ENCODE results near the gene CLMP.

CLMP gene

DNA sequence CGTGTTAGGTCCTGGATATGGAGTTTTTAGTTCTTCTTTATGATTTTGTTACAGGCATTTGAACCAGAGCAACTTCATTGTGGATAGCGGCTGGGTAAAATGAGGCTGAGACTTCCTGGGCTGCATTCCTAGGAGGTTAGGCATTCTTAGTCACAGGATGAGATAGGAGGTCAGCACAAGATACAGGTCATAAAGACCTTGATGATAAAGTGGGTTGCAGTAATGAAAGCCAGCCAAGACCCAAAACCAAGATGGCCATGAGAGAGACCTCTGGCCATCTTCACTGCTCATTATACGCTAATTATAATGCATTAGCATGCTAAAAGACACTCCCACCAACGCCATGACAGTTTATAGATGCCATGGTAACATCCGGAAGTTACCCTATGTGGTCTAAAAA is 23.4 kb upstream of the CLMP start:
- H3K27ac ChIP-seq: no peak overlapping the region
- TF ChIP-seq, protein P1, sequence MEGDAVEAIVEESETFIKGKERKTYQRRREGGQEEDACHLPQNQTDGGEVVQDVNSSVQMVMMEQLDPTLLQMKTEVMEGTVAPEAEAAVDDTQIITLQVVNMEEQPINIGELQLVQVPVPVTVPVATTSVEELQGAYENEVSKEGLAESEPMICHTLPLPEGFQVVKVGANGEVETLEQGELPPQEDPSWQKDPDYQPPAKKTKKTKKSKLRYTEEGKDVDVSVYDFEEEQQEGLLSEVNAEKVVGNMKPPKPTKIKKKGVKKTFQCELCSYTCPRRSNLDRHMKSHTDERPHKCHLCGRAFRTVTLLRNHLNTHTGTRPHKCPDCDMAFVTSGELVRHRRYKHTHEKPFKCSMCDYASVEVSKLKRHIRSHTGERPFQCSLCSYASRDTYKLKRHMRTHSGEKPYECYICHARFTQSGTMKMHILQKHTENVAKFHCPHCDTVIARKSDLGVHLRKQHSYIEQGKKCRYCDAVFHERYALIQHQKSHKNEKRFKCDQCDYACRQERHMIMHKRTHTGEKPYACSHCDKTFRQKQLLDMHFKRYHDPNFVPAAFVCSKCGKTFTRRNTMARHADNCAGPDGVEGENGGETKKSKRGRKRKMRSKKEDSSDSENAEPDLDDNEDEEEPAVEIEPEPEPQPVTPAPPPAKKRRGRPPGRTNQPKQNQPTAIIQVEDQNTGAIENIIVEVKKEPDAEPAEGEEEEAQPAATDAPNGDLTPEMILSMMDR (conservative IDR thresholded peaks at IDR 0.05; ENCODE audit: low read depth): no peak

DNA sequence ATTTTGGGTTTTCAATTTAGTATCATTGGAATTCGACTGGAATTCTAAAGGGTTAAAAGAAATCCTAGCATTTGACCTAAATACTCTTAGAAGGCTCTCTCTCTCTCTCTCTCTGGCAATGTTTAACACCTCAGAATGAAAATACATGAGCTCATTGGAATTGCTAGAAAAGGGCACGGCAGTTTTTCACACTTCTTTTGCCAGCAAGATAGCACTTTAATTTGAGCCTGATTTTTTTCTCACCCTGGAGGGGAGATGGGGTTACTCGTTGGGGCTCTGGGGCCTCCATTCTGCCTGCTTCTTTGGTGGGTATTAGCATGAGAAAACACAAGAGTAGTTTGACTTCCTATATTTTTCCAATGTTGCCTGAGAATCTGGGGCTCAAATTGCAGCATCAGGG is 22.8 kb upstream of the CLMP start:
- POLR2A ChIA-PET (ENCODE audit: low non-redundant PET): no interaction called here
- TF ChIP-seq, protein P1 (conservative IDR thresholded peaks at IDR 0.05; ENCODE audit: low read depth): no peak
- no peak for DNase-seq (ENCODE audit: low spot score)
- H3K27ac ChIP-seq: no peak overlapping the region
- CTCF ChIA-PET: interaction anchor here (0.6 kb wide), 1 partner anchor 65 kb away, joined by 3 read pairs; no protein-coding TSS in a partner anchor

More for the DNA sequence above, 23.4 kb upstream of the CLMP start:
- CTCF ChIA-PET: interaction anchor here (0.6 kb wide), 1 partner anchor 65 kb away, joined by 3 read pairs; no protein-coding TSS in a partner anchor
- POLR2A ChIA-PET (ENCODE audit: low non-redundant PET): no interaction called here
- no peak for DNase-seq (ENCODE audit: low spot score)

DNA sequence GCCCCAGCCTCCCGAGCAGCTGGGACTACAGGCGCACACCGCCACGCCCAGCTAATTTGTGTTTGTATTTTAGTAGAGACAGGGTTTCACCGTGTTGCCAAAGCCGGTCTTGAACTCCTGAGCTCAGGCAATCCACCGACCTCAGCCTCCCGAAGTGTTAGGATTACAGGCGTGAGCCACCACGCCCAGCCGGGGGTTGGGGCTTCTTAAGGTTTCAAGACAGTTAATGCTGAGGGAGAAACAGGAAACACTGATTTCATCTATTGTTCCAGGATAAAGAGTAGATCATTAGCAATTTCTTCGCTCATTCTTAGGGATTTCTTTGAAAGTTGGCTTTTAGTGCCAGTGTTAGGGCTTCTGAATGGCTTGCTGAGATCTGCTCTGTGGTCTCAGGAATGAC is 21.2 kb upstream of the CLMP start:
- ChIA-PET CTCF (no interaction called here), POLR2A (ENCODE audit: low non-redundant PET) (no interaction called here)
- TF ChIP-seq, protein P1 (conservative IDR thresholded peaks at IDR 0.05; ENCODE audit: low read depth): no peak
- no peak overlapping the region for H3K27ac ChIP-seq
- no peak for DNase-seq (ENCODE audit: low spot score)

DNA sequence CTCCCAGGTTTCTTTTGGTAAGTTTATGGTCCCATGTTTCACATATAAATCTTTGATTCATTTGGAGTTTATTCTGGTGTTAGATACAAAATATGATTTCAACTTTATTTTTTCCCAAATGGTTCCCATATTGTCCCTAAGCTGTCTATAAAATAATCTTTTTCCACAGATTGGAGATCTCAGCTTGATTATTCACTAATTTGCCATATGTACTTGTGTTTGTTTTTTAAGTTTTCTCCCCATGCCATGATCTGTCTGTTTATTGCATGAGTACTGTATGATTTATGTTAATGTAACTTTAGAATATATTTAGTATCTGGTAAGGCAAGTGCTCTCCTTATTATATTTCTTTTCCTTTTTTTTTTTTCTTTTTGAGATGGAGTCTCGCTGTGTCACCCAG is 19.9 kb upstream of the CLMP start:
- ChIA-PET POLR2A (ENCODE audit: low non-redundant PET) (no interaction called here), CTCF (interaction anchor here (0.6 kb wide), 1 partner anchor 25 kb away, joined by 5 read pairs; no protein-coding TSS in a partner anchor)
- TF ChIP-seq, protein P1 (conservative IDR thresholded peaks at IDR 0.05; ENCODE audit: low read depth): no peak
- DNase-seq (ENCODE audit: low spot score): no peak
- H3K27ac ChIP-seq: no peak overlapping the region

DNA sequence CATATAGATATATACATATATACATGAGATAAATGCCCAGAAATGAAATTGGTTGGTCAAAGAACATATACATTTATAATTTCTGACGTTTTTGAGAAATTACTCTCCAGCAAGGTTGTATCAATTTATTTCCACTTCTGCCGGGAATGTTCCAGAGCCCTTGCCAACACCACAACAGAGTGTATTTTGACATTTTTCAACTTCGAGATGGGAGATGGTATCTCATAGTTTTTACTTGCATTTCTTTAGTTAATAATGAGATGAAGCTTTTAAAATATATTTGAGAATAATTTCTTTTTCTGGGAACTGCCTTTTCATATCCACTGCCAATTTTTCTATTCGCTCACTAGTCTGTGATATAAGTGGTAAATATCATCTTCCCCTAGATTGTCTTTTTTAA is 19.3 kb upstream of the CLMP start:
- DNase-seq (ENCODE audit: low spot score): no peak
- POLR2A ChIA-PET (ENCODE audit: low non-redundant PET): no interaction called here
- CTCF ChIA-PET: interaction anchor here (0.6 kb wide), 1 partner anchor 26 kb away, joined by 5 read pairs; no protein-coding TSS in a partner anchor
- TF ChIP-seq, protein P1 (conservative IDR thresholded peaks at IDR 0.05; ENCODE audit: low read depth): no peak
- no peak overlapping the region for H3K27ac ChIP-seq

DNA sequence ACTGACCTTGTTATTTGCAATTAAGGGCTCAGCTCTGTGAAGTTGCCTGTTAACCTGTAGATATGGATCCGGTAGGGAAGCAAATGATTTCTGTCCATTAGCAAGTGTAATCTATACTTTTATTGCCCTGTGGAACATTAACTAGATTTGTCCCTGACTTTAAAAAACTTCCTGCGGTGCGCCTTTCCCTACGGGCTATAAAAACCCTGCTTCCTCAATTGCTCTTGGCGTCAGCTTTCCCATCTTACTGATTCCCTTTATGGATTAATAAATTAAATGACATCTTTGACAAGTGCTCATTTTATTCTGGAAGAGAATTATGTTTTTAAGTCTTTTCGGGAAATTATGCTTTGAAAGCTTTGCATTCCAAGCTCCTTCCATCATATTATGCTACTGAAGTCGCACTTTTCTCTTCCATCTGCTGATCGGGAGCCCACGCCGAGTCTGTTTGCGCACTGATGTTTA is 18.3 kb upstream of the CLMP start:
- POLR2A ChIA-PET (ENCODE audit: low non-redundant PET): no interaction called here
- CTCF ChIA-PET: no interaction called here

More for the DNA sequence above, 18.3 kb upstream of the CLMP start:
- TF ChIP-seq, protein P1 (conservative IDR thresholded peaks at IDR 0.05; ENCODE audit: low read depth): no peak
- H3K27ac ChIP-seq: no peak overlapping the region
- DNase-seq (ENCODE audit: low spot score): no peak

All from RWPE1 (cell line).